ENCODE data around the gene PLA2G6. TPM values are rescaled to one million over a fixed set of nuclear protein-coding genes. Genes with fewer than 3 reads are reported as not detected.
"Not testable (repeated sequence)": the region's sequence is repeated elsewhere in the genome, so short reads cannot be mapped to it uniquely, and the experiment has no call there.

Gene PLA2G6
- total RNA-seq, 1 experiment from 2014 or later: 24.1 TPM

GRCh38 chr22:38155703-38156102, 25.9 kb downstream of the PLA2G6 start:
- Histone ChIP-seq H4K5ac (ENCODE audit: insufficient read length, low read depth, low read length) (no peak overlapping the region), H3K4me2 (ENCODE audit: insufficient read depth, insufficient read length, low read length) (no peak overlapping the region), H4K20me1 (ENCODE audit: control insufficient read depth, insufficient read depth, insufficient read length) (no peaks in the 10 kb centered on the region), H2BK5ac (ENCODE audit: insufficient read length, low read length) (no peak overlapping the region), H3K27ac (ENCODE audit: insufficient read length, low read depth, low read length) (no peak overlapping the region), H3K4me1 (ENCODE audit: insufficient read depth, low read length) (no peaks in the 10 kb centered on the region), H4K8ac (replicated peaks; ENCODE audit: insufficient read length, low read depth, low read length) (no peak overlapping the region), H3K56ac (ENCODE audit: insufficient read length, low read depth, low read length) (no peak overlapping the region), H2BK15ac (ENCODE audit: low read depth, low read length) (no peak overlapping the region), H4K91ac (ENCODE audit: insufficient read length, low read depth, low read length) (no peak overlapping the region), H3K23ac (ENCODE audit: insufficient read length, low read depth, low read length) (no peak overlapping the region), H2BK20ac (ENCODE audit: low read depth, low read length, poor library complexity, severe bottlenecking) (no peak overlapping the region), H3K4ac (ENCODE audit: low read depth, low read length) (no peak overlapping the region), H3K18ac (ENCODE audit: insufficient read length, low read depth, low read length) (no peak overlapping the region), H3K9ac (ENCODE audit: extremely low read depth, insufficient read length, low read length) (no peak overlapping the region), H3T11ph (ENCODE audit: low read length) (no peak overlapping the region), H3K9me3 (ENCODE audit: control insufficient read depth, low read depth, low read length) (no peaks in the 10 kb centered on the region), H2BK12ac (ENCODE audit: insufficient read length, low read depth, low read length) (no peak overlapping the region), H3K79me2 (ENCODE audit: insufficient read depth, low read length) (no peaks in the 10 kb centered on the region), H3K79me1 (ENCODE audit: insufficient read depth, low read depth, low read length, poor library complexity, severe bottlenecking) (no peaks in the 10 kb centered on the region), H3K23me2 (ENCODE audit: insufficient read length, low read depth, low read length, poor library complexity, severe bottlenecking) (no peaks in the 10 kb centered on the region), H2BK120ac (ENCODE audit: low read depth, low read length, poor library complexity, severe bottlenecking) (no peak overlapping the region), H2AK5ac (ENCODE audit: insufficient read length, low read length) (no peak overlapping the region), H3K27me3 (ENCODE audit: insufficient read depth, low read length) (no peaks in the 10 kb centered on the region), H3K14ac (ENCODE audit: insufficient read depth, low read length) (no peak overlapping the region), H2AFZ (ENCODE audit: low read length) (no peak overlapping the region)
- no peak for TF ChIP-seq CTCF (conservative IDR thresholded peaks at IDR 0.05)
- H3K4me3 Mint-ChIP-seq: no peak overlapping the region
- peaks cover 11 to 18% of the 10 kb centered on the region in 2 experiments for H3K4me1 Mint-ChIP-seq
- no peak overlapping the region for H3K27ac Mint-ChIP-seq
- DNase-seq: no peak
- H3K36me3 Mint-ChIP-seq (ENCODE audit: insufficient read depth in 1 of 3, low read depth in 3 of 3): no peaks in the 10 kb centered on the region
- H3K9me3 Mint-ChIP-seq: no peaks in the 10 kb centered on the region
- WGBS (ENCODE audit: extremely low coverage, insufficient read length, low lambda C conversion rate): no CpG with 5 or more reads among the region's 1 CpG
- no peaks in the 10 kb centered on the region; the same call in 1 of the 2 replicates for H3K27me3 Mint-ChIP-seq (ENCODE audit: low read depth)

DNA sequence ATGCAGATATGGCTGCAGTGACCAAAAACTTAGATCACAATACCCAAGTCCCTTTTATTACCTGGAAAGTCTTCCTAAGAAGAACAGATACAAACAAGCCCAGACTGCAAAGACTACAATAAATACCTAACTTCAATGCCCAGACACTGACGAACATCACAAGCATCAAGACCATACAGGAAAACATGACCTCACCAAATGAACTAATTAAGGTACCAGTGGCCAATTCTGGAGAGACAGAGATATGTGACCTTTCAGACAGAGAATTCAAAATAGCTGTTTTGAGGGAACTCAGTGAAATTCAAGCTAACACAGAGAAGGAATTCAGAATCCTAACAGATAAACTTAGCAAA, 27.1 kb downstream of the PLA2G6 start:
- H3K4me1 ChIP-seq (ENCODE audit: insufficient read depth, low read length); H3K23me2 ChIP-seq (ENCODE audit: insufficient read length, low read depth, low read length, poor library complexity, severe bottlenecking); H3K4ac ChIP-seq (ENCODE audit: low read depth, low read length); H3K27ac ChIP-seq (ENCODE audit: insufficient read length, low read depth, low read length); H2BK5ac ChIP-seq (ENCODE audit: insufficient read length, low read length); H3T11ph ChIP-seq (ENCODE audit: low read length); H2BK15ac ChIP-seq (ENCODE audit: low read depth, low read length); H4K8ac ChIP-seq (replicated peaks; ENCODE audit: insufficient read length, low read depth, low read length); H3K23ac ChIP-seq (ENCODE audit: insufficient read length, low read depth, low read length); DNase-seq; H3K4me2 ChIP-seq (ENCODE audit: insufficient read depth, insufficient read length, low read length); H2AFZ ChIP-seq (ENCODE audit: low read length); H3K9me3 ChIP-seq (ENCODE audit: control insufficient read depth, low read depth, low read length); H3K18ac ChIP-seq (ENCODE audit: insufficient read length, low read depth, low read length); H4K5ac ChIP-seq (ENCODE audit: insufficient read length, low read depth, low read length); H2BK120ac ChIP-seq (ENCODE audit: low read depth, low read length, poor library complexity, severe bottlenecking); H3K9me3 Mint-ChIP-seq; H3K27me3 ChIP-seq (ENCODE audit: insufficient read depth, low read length); H2AK5ac ChIP-seq (ENCODE audit: insufficient read length, low read length); H3K79me2 ChIP-seq (ENCODE audit: insufficient read depth, low read length); H3K14ac ChIP-seq (ENCODE audit: insufficient read depth, low read length); H4K20me1 ChIP-seq (ENCODE audit: control insufficient read depth, insufficient read depth, insufficient read length); H3K27ac Mint-ChIP-seq; H3K56ac ChIP-seq (ENCODE audit: insufficient read length, low read depth, low read length); H4K91ac ChIP-seq (ENCODE audit: insufficient read length, low read depth, low read length); H3K79me1 ChIP-seq (ENCODE audit: insufficient read depth, low read depth, low read length, poor library complexity, severe bottlenecking); H2BK20ac ChIP-seq (ENCODE audit: low read depth, low read length, poor library complexity, severe bottlenecking); H3K4me3 Mint-ChIP-seq; H2BK12ac ChIP-seq (ENCODE audit: insufficient read length, low read depth, low read length); H3K27me3 Mint-ChIP-seq (ENCODE audit: low read depth); H3K36me3 Mint-ChIP-seq (ENCODE audit: insufficient read depth in 1 of 3, low read depth in 3 of 3); H3K9ac ChIP-seq (ENCODE audit: extremely low read depth, insufficient read length, low read length): not testable (repeated sequence)
- no CpG with 5 or more reads among the region's 1 CpG for WGBS (ENCODE audit: extremely low coverage, insufficient read length, low lambda C conversion rate)
- peaks cover 11 to 19% of the 10 kb centered on the region in 2 experiments for H3K4me1 Mint-ChIP-seq

Measured in H9 (cell line).